Smooth muscle cell (in vitro differentiated cells): Measurements from ENCODE around the gene NTF4. TPM values are rescaled to one million over a fixed set of nuclear protein-coding genes. Genes with fewer than 3 reads are reported as not detected.
"Not testable (repeated sequence)": the region's sequence is repeated elsewhere in the genome, so short reads cannot be mapped to it uniquely, and the experiment has no call there.

Source experiments
- DNase-seq: peaks from one replicate; lab custom pipeline; 2025; ENCODE audit not compliant: unreplicated experiment; lab: John Stamatoyannopoulos, UW
- H2AFZ ChIP-seq: fragments of 200-600 bp; sonication (generic); 2 replicates; pipeline ENCODE4 v1.6.0; 2016; ENCODE audit warnings: antibody characterized with exemption, low read depth, mild to moderate bottlenecking
- H3F3A ChIP-seq: fragments of 200-600 bp; sonication (generic); 2 replicates; pipeline ENCODE4 v1.6.0; 2017; ENCODE audit warnings: antibody characterized with exemption, low read depth
- H3K27ac ChIP-seq: fragments of 200-600 bp; sonication (generic); 2 replicates; pipeline ENCODE4 v1.5.1; 2016; ENCODE audit warnings: low read depth, mild to moderate bottlenecking
- H3K27me3 ChIP-seq: fragments of 200-600 bp; sonication (generic); 2 replicates; pipeline ENCODE4 v1.6.1; 2016; ENCODE audit warnings: low read depth, mild to moderate bottlenecking
- H3K36me3 ChIP-seq: fragments of 200-600 bp; sonication (generic); 2 replicates; pipeline ENCODE4 v1.5.1; 2016; ENCODE audit warnings: low read depth
- H3K4me1 ChIP-seq: fragments of 200-600 bp; sonication (generic); 2 replicates; pipeline ENCODE4 v1.5.1; 2016; ENCODE audit warnings: low read depth
- H3K4me2 ChIP-seq: fragments of 200-600 bp; sonication (generic); 2 replicates; pipeline ENCODE4 v1.6.0; 2016; ENCODE audit warnings: mild to moderate bottlenecking
- H3K4me3 ChIP-seq: fragments of 200-600 bp; sonication (generic); 2 replicates; pipeline ENCODE4 v1.5.1; 2016; ENCODE audit warnings: mild to moderate bottlenecking
- H3K79me2 ChIP-seq: fragments of 200-600 bp; sonication (generic); 2 replicates; pipeline ENCODE4 v1.6.0; 2016; ENCODE audit warnings: low read depth, mild to moderate bottlenecking
- H3K9ac ChIP-seq: fragments of 200-600 bp; sonication (generic); 2 replicates; pipeline ENCODE4 v1.6.0; 2016; ENCODE audit warnings: low read depth
- H3K9me3 ChIP-seq: fragments of 200-600 bp; sonication (generic); replicated peaks from 2 replicates; pipeline ENCODE4 v1.5.1; 2016; ENCODE audit warnings: low read depth
- H4K20me1 ChIP-seq: fragments of 200-600 bp; sonication (generic); 2 replicates; pipeline ENCODE4 v1.6.0; 2016; ENCODE audit warnings: low read depth
- WGBS: methylation state at CpG from one replicate; pipeline ENCODE4 v1.1.7; 2016; ENCODE audit warnings: low lambda C conversion rate; 5-methylcytosine and 5-hydroxymethylcytosine counted together
- polyA plus RNA-seq: library from polyadenylated mRNA; unstranded; fragments of >200 nt; fragmentation: Nextera tagmentation; extraction: Ambion mirVana; gene quantifications from 2 replicates; pipeline ENCODE4 v1.2.1, GENCODE V29; 2016
- total RNA-seq: library from RNA; depleted of rRNA; stranded (reverse); fragments of >200 nt; gene quantifications from 2 replicates; pipeline ENCODE4 v1.2.3, GENCODE V29; 2014
- TF ChIP-seq, protein P1 (sequence below): fragments of 200-600 bp; sonication (generic); IDR thresholded peaks from 2 replicates; pipeline ENCODE4 v1.5.1; 2017; ENCODE audit warnings: borderline replicate concordance, mild to moderate bottlenecking, antibody characterized with exemption; ENCODE audit not compliant: insufficient read depth, poor library complexity, severe bottlenecking

NTF4 gene
- total and polyA plus RNA-seq, 2 experiments from 2014 or later: 1.4 to 1.8 TPM

GRCh38 chr19:49031642-49032301, 32.8 kb downstream of the NTF4 start, which contains the start of gene CGB2:
CGB2 (plus strand) TSS chr19:49031890; CDS start chr19:49032096, 206 bp downstream.
- H3F3A ChIP-seq, H3K4me2 ChIP-seq, DNase-seq, H3K27ac ChIP-seq, H3K9me3 ChIP-seq, H3K4me1 ChIP-seq, H3K4me3 ChIP-seq, H3K27me3 ChIP-seq, H2AFZ ChIP-seq, H3K36me3 ChIP-seq, H4K20me1 ChIP-seq, H3K9ac ChIP-seq, H3K79me2 ChIP-seq: not testable (repeated sequence)
- WGBS: 49% methylated on average over 28 of the region's 28 CpGs
- TF ChIP-seq, protein P1, sequence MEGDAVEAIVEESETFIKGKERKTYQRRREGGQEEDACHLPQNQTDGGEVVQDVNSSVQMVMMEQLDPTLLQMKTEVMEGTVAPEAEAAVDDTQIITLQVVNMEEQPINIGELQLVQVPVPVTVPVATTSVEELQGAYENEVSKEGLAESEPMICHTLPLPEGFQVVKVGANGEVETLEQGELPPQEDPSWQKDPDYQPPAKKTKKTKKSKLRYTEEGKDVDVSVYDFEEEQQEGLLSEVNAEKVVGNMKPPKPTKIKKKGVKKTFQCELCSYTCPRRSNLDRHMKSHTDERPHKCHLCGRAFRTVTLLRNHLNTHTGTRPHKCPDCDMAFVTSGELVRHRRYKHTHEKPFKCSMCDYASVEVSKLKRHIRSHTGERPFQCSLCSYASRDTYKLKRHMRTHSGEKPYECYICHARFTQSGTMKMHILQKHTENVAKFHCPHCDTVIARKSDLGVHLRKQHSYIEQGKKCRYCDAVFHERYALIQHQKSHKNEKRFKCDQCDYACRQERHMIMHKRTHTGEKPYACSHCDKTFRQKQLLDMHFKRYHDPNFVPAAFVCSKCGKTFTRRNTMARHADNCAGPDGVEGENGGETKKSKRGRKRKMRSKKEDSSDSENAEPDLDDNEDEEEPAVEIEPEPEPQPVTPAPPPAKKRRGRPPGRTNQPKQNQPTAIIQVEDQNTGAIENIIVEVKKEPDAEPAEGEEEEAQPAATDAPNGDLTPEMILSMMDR: peak; percentile 52

DNA sequence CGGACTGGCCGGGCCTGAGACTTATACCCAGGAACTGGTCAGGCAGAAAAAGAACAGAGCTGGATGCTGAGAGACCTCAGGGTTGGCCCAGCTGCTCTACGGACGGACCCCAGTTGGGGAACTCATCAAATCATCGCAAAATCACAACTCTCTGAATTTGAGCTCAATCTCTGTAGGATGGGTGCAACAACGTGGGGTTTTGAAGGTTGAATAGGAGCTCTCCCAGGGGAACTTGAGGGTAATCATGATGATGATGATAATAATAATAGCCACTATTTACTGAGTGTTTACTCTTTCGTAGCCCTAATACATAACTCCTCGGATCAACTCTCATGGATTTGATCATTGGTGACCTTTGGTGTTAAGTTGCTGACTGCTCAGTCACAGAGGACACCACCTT, 34.3 kb downstream of the NTF4 start:
- not testable (repeated sequence) for H3K4me3 ChIP-seq, H3K79me2 ChIP-seq, H3K4me2 ChIP-seq, H3K36me3 ChIP-seq, H3K4me1 ChIP-seq, H3K9me3 ChIP-seq, H4K20me1 ChIP-seq, H3K27me3 ChIP-seq, H3K9ac ChIP-seq, H3K27ac ChIP-seq, H2AFZ ChIP-seq, H3F3A ChIP-seq, DNase-seq
- WGBS: 87% methylated on average over 6 of the region's 8 CpGs

GRCh38 chr19:49029749-49030148, 34.9 kb downstream of the NTF4 start:
- Histone ChIP-seq H3K9ac (peak overlapping the region; percentile 54), H3K27ac (peak overlapping the region; percentile 63)
- not testable (repeated sequence) for H3K27me3 ChIP-seq, H4K20me1 ChIP-seq, H3K79me2 ChIP-seq, H3K9me3 ChIP-seq, H3F3A ChIP-seq, H2AFZ ChIP-seq, H3K36me3 ChIP-seq, H3K4me3 ChIP-seq, DNase-seq, H3K4me1 ChIP-seq, H3K4me2 ChIP-seq
- 47% methylated on average over 14 of the region's 14 CpGs for WGBS

DNA sequence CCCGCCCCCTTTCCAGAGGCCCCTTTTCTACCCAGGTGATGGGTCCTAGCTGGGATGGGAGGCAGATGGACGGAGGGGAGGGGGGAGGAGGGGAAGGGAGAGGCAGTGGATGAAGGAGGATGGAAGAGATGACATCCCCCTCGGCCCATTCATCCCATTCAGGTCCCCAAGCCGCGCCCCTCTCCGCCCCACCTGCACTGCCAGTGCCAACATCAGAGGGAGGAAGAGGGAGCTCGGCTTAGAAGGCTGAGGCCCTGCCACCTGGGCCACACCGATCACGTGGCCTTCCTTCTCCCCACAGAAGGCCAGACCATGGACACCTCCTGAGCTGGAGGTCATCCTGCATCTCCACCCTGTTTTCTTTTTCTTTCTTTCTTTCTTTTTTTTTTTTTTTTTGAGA, 35.9 kb downstream of the NTF4 start:
- DNase-seq, H2AFZ ChIP-seq, H3K27me3 ChIP-seq, H3K4me2 ChIP-seq, H4K20me1 ChIP-seq, H3K4me1 ChIP-seq, H3K79me2 ChIP-seq, H3K36me3 ChIP-seq, H3K9ac ChIP-seq, H3K27ac ChIP-seq, H3F3A ChIP-seq, H3K9me3 ChIP-seq, H3K4me3 ChIP-seq: not testable (repeated sequence)
- 98% methylated on average over 3 of the region's 9 CpGs for WGBS

GRCh38 chr19:49025599-49025998, 39.0 kb downstream of the NTF4 start:
- not testable (repeated sequence) for DNase-seq, H3K36me3 ChIP-seq, H2AFZ ChIP-seq, H3K9me3 ChIP-seq, H3K79me2 ChIP-seq, H4K20me1 ChIP-seq, H3F3A ChIP-seq, H3K27me3 ChIP-seq, H3K4me3 ChIP-seq, H3K4me1 ChIP-seq, H3K4me2 ChIP-seq, H3K9ac ChIP-seq
- WGBS: 29% methylated on average over 10 of the region's 23 CpGs
- H3K27ac ChIP-seq: peak overlapping the region; percentile 11

DNA sequence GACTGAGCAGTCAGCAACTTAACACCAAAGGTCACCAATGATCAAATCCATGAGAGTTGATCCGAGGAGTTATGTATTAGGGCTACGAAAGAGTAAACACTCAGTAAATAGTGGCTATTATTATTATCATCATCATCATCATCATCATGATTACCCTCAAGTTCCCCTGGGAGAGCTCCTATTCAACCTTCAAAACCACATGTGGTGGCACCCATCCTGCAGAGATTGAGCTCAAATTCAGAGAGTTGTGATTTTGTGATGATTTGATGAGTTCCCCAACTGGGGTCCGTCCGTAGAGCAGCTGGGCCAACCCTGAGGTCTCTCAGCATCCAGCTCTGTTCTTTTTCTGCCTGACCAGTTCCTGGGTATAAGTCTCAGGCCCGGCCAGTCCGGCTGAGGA, 39.5 kb downstream of the NTF4 start:
- not testable (repeated sequence) for H3K79me2 ChIP-seq, H3F3A ChIP-seq, H3K27ac ChIP-seq, H3K9ac ChIP-seq, H3K36me3 ChIP-seq, H2AFZ ChIP-seq, H3K4me3 ChIP-seq, H3K27me3 ChIP-seq, DNase-seq, H3K4me2 ChIP-seq, H3K4me1 ChIP-seq, H4K20me1 ChIP-seq, H3K9me3 ChIP-seq
- 93% methylated on average over 4 of the region's 6 CpGs for WGBS

DNA sequence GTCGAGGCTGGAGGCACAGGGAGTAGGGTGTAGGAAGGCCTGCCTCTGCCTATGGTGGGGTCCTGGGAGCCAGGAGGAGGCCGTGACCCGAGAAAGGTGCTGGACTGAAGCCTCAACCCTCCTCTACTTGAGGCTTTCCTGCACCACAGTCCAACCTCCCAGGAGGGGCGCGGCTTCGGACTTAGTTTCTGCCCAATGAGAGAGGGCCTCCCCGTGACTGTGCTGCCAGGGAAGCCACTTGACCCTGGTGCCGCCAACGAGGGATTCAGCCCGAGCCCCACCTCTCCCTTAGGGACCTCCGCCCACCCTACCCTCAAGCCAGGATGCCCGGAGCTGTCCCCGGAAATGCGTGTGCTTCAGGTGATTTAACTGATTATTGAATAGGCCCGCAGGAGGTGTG, 40.4 kb downstream of the NTF4 start, which contains the start of gene CGB3:
Gene CGB3, minus strand, starts transcription at position 101 of the 400 bp plus-strand sequence. CDS start 362 bp downstream, outside the sequence.
- H3K36me3 ChIP-seq, H3K4me3 ChIP-seq, H3K4me1 ChIP-seq, H3K9me3 ChIP-seq, H4K20me1 ChIP-seq, H3K79me2 ChIP-seq, H3F3A ChIP-seq, H3K27me3 ChIP-seq, H2AFZ ChIP-seq, H3K4me2 ChIP-seq, H3K9ac ChIP-seq, DNase-seq, H3K27ac ChIP-seq: not testable (repeated sequence)
- 79% methylated on average over 15 of the region's 15 CpGs for WGBS
